Measurements from ENCODE around the gene ABHD1.
"Not testable (repeated sequence)": the region's sequence is repeated elsewhere in the genome, so short reads cannot be mapped to it uniquely, and the experiment has no call there.

Gene ABHD1

DNA sequence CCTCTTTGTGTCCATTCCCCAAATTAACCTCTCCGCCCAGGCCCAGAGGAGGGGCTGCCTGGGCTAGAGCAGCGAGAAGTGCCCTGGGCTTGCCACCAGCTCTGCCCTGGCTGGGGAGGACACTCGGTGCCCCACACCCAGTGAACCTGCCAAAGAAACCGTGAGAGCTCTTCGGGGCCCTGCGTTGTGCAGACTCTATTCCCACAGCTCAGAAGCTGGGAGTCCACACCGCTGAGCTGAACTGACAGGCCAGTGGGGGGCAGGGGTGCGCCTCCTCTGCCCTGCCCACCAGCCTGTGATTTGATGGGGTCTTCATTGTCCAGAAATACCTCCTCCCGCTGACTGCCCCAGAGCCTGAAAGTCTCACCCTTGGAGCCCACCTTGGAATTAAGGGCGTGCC lies 23.6 kb upstream of the ABHD1 start:
- H3K4me3 ChIP-seq (ENCODE audit: low read length): no peak overlapping the region
- TF ChIP-seq, protein P1, sequence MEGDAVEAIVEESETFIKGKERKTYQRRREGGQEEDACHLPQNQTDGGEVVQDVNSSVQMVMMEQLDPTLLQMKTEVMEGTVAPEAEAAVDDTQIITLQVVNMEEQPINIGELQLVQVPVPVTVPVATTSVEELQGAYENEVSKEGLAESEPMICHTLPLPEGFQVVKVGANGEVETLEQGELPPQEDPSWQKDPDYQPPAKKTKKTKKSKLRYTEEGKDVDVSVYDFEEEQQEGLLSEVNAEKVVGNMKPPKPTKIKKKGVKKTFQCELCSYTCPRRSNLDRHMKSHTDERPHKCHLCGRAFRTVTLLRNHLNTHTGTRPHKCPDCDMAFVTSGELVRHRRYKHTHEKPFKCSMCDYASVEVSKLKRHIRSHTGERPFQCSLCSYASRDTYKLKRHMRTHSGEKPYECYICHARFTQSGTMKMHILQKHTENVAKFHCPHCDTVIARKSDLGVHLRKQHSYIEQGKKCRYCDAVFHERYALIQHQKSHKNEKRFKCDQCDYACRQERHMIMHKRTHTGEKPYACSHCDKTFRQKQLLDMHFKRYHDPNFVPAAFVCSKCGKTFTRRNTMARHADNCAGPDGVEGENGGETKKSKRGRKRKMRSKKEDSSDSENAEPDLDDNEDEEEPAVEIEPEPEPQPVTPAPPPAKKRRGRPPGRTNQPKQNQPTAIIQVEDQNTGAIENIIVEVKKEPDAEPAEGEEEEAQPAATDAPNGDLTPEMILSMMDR (conservative IDR thresholded peaks at IDR 0.05; ENCODE audit: low read depth, low read length): no peak
- no peak for DNase-seq (ENCODE audit: low read depth)

DNA sequence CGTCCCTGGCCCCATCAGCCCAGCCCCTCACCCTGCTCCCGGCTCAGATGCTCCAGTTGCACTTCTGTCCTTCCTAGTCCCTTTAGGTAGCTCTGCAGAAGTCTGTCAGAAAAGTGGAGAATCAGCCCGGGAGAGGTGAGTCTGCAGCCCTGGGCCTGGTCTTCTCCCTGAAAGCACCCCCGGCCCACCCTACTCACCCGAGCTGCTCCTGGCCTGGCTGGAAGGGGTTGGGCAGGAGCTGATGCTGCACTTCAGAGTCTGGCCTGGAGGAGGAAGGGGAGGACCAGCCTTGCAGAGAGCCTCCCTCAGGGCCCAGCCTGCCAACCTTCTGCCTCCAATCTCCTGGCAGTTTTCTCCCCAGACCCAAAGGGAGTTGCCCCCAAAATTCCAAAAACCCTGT lies 21.3 kb upstream of the ABHD1 start:
- DNase-seq (ENCODE audit: low read depth): no peak
- TF ChIP-seq, protein P1 (conservative IDR thresholded peaks at IDR 0.05; ENCODE audit: low read depth, low read length): no peak
- no peak overlapping the region for H3K4me3 ChIP-seq (ENCODE audit: low read length)

DNA sequence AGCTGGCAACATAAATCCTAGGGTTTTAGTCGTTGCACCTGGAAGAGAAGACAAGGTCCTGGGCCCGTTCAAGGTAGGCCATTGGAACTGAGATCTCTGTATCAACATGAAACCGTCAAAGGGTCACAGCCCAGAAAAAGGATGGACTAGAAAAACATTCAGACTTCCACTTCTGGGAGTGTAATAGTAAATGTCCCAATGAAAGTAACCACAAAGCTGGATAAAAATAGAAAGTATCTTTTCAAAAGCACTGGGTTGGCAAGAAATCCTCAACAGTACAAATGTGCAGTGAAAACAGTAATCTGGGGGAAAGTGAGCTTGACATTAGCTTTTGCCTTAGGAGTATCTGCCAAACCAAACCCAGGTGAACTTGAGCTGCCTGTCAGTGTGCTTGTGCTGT lies 17.6 kb upstream of the ABHD1 start:
- H3K4me3 ChIP-seq (ENCODE audit: low read length): no peak overlapping the region
- DNase-seq (ENCODE audit: low read depth): no peak
- TF ChIP-seq, protein P1 (conservative IDR thresholded peaks at IDR 0.05; ENCODE audit: low read depth, low read length): no peak

DNA sequence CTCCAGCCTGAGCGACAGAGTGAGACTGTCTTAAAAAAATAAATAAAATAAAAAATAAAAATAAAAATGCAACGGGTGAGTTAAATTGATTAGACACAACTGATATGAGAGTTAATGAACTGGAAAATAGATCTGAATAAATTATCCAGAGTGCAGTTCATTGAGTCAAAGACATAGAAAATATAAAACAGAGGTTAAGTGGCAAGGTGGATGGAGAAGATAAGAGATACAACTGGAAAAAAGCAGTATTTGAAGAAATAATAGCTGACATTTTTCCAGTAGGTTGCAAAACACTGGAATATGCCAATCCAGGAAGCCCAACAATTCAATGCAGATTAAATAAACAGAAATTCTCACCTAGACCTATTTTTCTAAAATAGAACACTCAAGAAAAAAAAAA lies 15.4 kb upstream of the ABHD1 start:
- DNase-seq (ENCODE audit: low read depth): no peak
- TF ChIP-seq, protein P1 (conservative IDR thresholded peaks at IDR 0.05; ENCODE audit: low read depth, low read length): no peak

DNA sequence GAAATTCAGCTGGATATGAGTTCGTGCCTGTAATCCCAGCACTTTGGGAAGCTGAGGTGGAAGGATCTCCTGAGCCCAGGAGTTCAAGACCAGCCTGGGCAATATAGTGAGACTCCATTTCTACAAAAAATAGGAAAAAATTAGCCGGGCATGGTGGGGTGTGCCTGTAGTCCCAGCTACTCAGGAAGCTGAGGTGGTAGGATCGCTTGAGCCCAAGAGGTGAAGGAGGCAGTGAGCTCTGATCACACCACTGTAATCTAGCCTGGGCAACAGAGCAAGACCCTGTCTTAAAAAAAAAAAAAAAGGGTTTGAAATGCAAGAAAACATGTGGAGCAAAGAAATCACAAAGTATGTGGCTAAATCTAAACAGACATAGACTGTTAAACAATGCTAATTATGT lies 14.5 kb upstream of the ABHD1 start:
- H3K4me3 ChIP-seq (ENCODE audit: low read length): no peak overlapping the region
- DNase-seq (ENCODE audit: low read depth): no peak
- TF ChIP-seq, protein P1 (conservative IDR thresholded peaks at IDR 0.05; ENCODE audit: low read depth, low read length): no peak

More for the DNA sequence above, 15.4 kb upstream of the ABHD1 start:
- H3K4me3 ChIP-seq (ENCODE audit: low read length): no peak overlapping the region

DNA sequence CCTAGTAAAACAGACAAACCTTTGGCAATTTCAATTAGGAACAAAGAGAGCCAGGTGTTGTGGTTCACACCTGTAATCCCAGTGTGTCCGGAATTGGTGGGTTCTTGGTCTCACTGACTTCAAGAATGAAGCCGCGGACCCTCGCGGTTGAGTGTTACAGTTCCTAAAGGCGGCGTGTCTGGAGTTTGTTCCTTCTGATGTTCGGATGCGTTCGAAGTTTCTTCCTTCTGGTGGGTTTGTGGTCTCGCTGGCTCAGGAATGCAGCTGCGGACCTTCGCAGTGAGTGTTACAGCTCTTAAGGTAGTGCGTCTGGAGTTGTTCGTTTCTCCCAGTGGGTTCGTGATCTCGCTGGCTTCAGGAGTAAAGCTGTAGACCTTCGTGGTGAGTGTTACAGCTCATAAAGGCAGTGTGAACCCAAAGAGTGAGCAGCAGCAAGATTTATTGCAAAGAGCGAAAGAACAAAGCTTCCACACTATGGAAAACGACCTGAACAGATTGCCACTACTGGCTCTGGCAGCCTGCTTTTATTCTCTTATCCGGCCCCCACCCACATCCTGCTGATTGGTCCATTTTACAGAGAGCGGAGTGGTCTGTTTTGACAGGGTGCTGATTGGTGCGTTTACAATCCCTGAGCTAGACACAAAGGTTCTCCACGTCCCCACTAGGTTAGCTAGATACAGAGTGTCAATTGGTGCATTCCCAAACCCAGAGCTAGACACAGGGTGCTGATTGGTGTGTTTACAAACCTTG lies 12.8 kb upstream of the ABHD1 start:
- H3K4me3 ChIP-seq (ENCODE audit: low read length); DNase-seq (ENCODE audit: low read depth): not testable (repeated sequence)

DNA sequence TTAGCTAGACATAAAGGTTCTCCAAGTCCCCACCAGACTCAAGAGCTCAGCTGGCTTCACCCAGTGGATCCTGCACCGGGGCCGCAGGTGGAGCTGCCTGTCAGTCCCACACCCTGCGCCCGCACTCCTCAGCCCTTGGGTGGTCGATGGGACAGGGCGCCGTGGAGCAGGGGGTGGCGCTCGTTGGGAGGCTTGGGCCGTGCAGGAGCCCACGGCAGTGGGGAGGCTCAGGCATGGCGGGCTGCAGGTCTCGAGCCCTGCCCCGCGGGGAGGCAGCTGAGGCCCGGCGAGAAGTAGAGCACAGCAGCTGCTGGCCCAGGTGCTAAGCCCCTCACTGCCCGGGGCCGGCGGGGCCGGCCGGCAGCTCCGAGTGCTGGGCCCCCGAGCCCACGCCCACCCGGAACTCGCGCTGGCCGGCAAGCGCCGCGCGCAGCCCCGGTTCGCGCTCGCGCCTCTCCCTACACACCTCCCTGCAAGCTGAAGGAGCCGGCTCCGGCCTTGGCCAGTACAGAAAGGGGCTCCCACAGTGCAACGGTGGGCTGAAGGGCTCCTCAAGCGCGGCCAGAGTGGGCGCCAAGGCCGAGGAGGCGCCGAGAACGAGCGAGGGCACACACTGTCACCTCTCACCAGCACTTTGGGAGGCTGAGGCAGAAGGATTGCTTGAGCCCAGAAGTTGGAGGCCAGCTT lies 12.1 kb upstream of the ABHD1 start:
- not testable (repeated sequence) for H3K4me3 ChIP-seq (ENCODE audit: low read length)

DNA sequence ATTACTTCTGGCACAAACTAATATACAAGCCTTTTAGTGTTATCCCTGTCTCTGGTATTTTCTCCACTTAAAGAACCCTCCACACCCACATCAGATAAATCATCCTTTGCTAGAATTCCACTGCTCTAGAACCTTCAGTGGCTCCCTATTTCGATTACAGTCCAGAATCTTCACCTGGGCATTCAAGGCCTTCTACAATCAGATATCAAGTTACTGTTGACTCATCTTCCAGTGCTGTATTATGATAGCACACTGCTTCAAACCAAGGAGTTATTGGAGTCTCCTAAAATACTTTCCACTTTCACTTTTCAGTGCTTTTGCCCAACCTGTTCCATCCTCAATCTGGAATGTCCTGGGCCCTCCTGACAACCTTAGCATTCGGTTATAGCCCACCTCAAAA lies 8.1 kb upstream of the ABHD1 start:
- TF ChIP-seq, protein P1 (conservative IDR thresholded peaks at IDR 0.05; ENCODE audit: low read depth, low read length): no peak
- DNase-seq (ENCODE audit: low read depth): no peak
- H3K4me3 ChIP-seq (ENCODE audit: low read length): no peak overlapping the region

More for the DNA sequence above, 12.1 kb upstream of the ABHD1 start:
- not testable (repeated sequence) for DNase-seq (ENCODE audit: low read depth)

Measured in retinal pigment epithelial cell (primary cell).